HepG2 (cell line): Measurements from ENCODE around the gene FIBIN. TPM values are rescaled to one million over a fixed set of nuclear protein-coding genes. Genes with fewer than 3 reads are reported as not detected.

Source experiments
- ATAC-seq: fragments of 200-7000 bp; cut with Tn5 transposase; 3 replicates; pipeline ENCODE4 v1.9.1; 2020; ENCODE audit warnings: mild to moderate bottlenecking, moderate library complexity
- BruUV-seq: library from RNA; stranded (reverse); fragments of 400-500 nt; replicated peaks from 2 replicates; lab custom pipeline; 2021; lab: Mats Ljungman, UMichigan
- CTCF ChIA-PET: fragments of 300-600 bp; formaldehyde crosslinking; extraction: SDS; loops from one replicate; lab custom pipeline; 2021; ENCODE audit warnings: low total read pairs, inconsistent platforms, low intra/inter-chr PET ratio; lab: Yijun Ruan, JAX
- POLR2A ChIA-PET: fragments of 350-600 bp; sonication (Branson Sonifier 250); formaldehyde crosslinking; loops from one replicate; lab custom pipeline; 2020; ENCODE audit warnings: antibody characterized with exemption, inconsistent platforms; lab: Yijun Ruan, JAX
- DNase-seq: peaks from one replicate; pipeline ENCODE4 v3.0.0-alpha.2; 2015; ENCODE audit warnings: low spot score
- FAIRE-seq: peaks from 3 replicates; lab custom pipeline; 2011; peaks lifted over from hg19 to GRCh38; lab: Jason Lieb, UNC
- H2AFZ ChIP-seq: one replicate; pipeline ENCODE4 v1.6.1; 2011; ENCODE audit warnings: low read length, inconsistent platforms
- H3K27ac ChIP-seq: fragments of 300-600 bp; 3 replicates; pipeline ENCODE4 v1.8.0; 2011; ENCODE audit warnings: mixed run types, mild to moderate bottlenecking, mixed read lengths, low read length, inconsistent platforms; ENCODE audit not compliant: insufficient read depth; ENCODE audit errors: extremely low read length
- H3K27me3 ChIP-seq, 2 experiments: fragments of 200-600 bp in 1 of 2; 2 replicates in 1 of 2; 3 replicates in 1 of 2; pipeline versions ENCODE4 v1.6.0 to v1.8.0; 2011; ENCODE audit warnings: low read length in 2 of 2, mild to moderate bottlenecking in 2 of 2, moderate library complexity in 2 of 2, inconsistent platforms in 1 of 2; ENCODE audit not compliant: insufficient read depth in 2 of 2, control insufficient read depth in 1 of 2
- H3K36me3 ChIP-seq, 2 experiments: fragments of 200-600 bp in 1 of 2; replicated peaks in 1 of 2; 2 replicates in 1 of 2; 3 replicates in 1 of 2; pipeline versions ENCODE4 v1.5.1 to v1.8.0; 2011; ENCODE audit warnings: low read length in 2 of 2, inconsistent platforms in 1 of 2; ENCODE audit not compliant: insufficient read depth in 2 of 2, control insufficient read depth in 1 of 2
- H3K4me1 ChIP-seq: 2 replicates; pipeline ENCODE4 v1.5.1; 2012; ENCODE audit warnings: low read length, inconsistent platforms; ENCODE audit not compliant: insufficient read depth
- H3K4me2 ChIP-seq: 2 replicates; pipeline ENCODE4 v1.6.0; 2011; ENCODE audit warnings: low read depth, low read length, inconsistent platforms
- H3K4me3 ChIP-seq, 3 experiments: fragments of 200-600 bp in 1 of 3; sonication (generic), shearing (Covaris generic) in 1 of 3; replicated peaks in 1 of 3; 2 replicates each; pipeline ENCODE4 v1.5.1; 2011 to 2016; ENCODE audit warnings: low read length in 3 of 3, inconsistent platforms in 2 of 3, low read depth in 2 of 3, mild to moderate bottlenecking in 2 of 3, control low read depth in 1 of 3, mixed read lengths in 1 of 3; ENCODE audit not compliant: insufficient read depth in 1 of 3
- H3K79me2 ChIP-seq: one replicate; pipeline ENCODE4 v1.6.1; 2011; ENCODE audit warnings: low read length, inconsistent platforms; ENCODE audit not compliant: insufficient read depth
- H3K9ac ChIP-seq: 2 replicates; pipeline ENCODE4 v1.6.0; 2011; ENCODE audit warnings: mild to moderate bottlenecking, low read depth, low read length, inconsistent platforms; ENCODE audit not compliant: insufficient read depth
- H3K9me3 ChIP-seq: 2 replicates; pipeline ENCODE4 v1.5.1; 2012; ENCODE audit warnings: mild to moderate bottlenecking, low read length
- H4K20me1 ChIP-seq: 2 replicates; pipeline ENCODE4 v1.6.0; 2011; ENCODE audit warnings: inconsistent platforms, mild to moderate bottlenecking, low read length, moderate library complexity; ENCODE audit not compliant: insufficient read depth
- CAMTA2 ChIP-seq: sonication (generic); formaldehyde crosslinking; IDR thresholded peaks from 2 replicates; pipeline ENCODE4 v1.4.0; 2020; ENCODE audit warnings: mild to moderate bottlenecking, missing genetic modification reagents, borderline replicate concordance
- GLMP ChIP-seq: sonication (generic); formaldehyde crosslinking; IDR thresholded peaks from 2 replicates; pipeline ENCODE4 v1.9.0; 2021; ENCODE audit warnings: missing genetic modification reagents, mild to moderate bottlenecking, borderline replicate concordance
- HMG20A ChIP-seq: IDR thresholded peaks from 2 replicates; pipeline ENCODE4 v1.6.1; 2016; ENCODE audit warnings: borderline replicate concordance
- HNF4A ChIP-seq: sonication (generic); formaldehyde crosslinking; IDR thresholded peaks from 2 replicates; pipeline ENCODE4 v1.4.0; 2020; ENCODE audit warnings: missing genetic modification reagents
- MAFF ChIP-seq: IDR thresholded peaks from 2 replicates; pipeline ENCODE4 v1.6.1; 2011; ENCODE audit warnings: low read depth, low read length, improper control_type of control experiment
- MAFK ChIP-seq, 2 experiments: IDR thresholded peaks in 1 of 2; conservative IDR thresholded peaks in 1 of 2; 2 replicates each; pipeline ENCODE4 v1.6.1; 2011; ENCODE audit warnings: improper control_type of control experiment in 2 of 2, low read length in 2 of 2
- PLRG1 ChIP-seq: fragments of 450-650 bp; conservative IDR thresholded peaks from 2 replicates; pipeline ENCODE4 v1.6.1; 2016
- POLR2AphosphoS2 ChIP-seq: IDR thresholded peaks from 2 replicates; pipeline ENCODE4 v1.6.1; 2011; ENCODE audit warnings: low read depth, low read length, improper control_type of control experiment
- SRSF9 ChIP-seq: fragments of 200-400 bp; formaldehyde crosslinking; IDR thresholded peaks from 2 replicates; pipeline ENCODE4 v1.6.1; 2018; ENCODE audit warnings: borderline replicate concordance, mild to moderate bottlenecking, low read depth, low read length; ENCODE audit not compliant: insufficient read depth, poor library complexity, severe bottlenecking
- WIZ ChIP-seq: sonication (generic); formaldehyde crosslinking; IDR thresholded peaks from 2 replicates; pipeline ENCODE4 v1.5.1; 2020; ENCODE audit warnings: mild to moderate bottlenecking, missing genetic modification reagents
- ZFYVE20 ChIP-seq: sonication (generic); formaldehyde crosslinking; IDR thresholded peaks from 2 replicates; pipeline ENCODE4 v1.8.0; 2023; ENCODE audit warnings: low read depth, mild to moderate bottlenecking, moderate library complexity, missing genetic modification reagents, borderline replicate concordance
- ZNF234 ChIP-seq: sonication (generic); formaldehyde crosslinking; conservative IDR thresholded peaks from 2 replicates; pipeline ENCODE4 v1.5.1; 2020; ENCODE audit warnings: mild to moderate bottlenecking, missing genetic modification reagents
- ZNF343 ChIP-seq: sonication (generic); formaldehyde crosslinking; IDR thresholded peaks from 2 replicates; pipeline ENCODE4 v1.4.0; 2020; ENCODE audit warnings: mild to moderate bottlenecking, missing genetic modification reagents
- ZNF530 ChIP-seq: sonication (generic); formaldehyde crosslinking; IDR thresholded peaks from 2 replicates; pipeline ENCODE4 v1.5.0; 2020; ENCODE audit warnings: low read depth, mild to moderate bottlenecking, missing genetic modification reagents
- ZNF616 ChIP-seq: sonication (generic); formaldehyde crosslinking; IDR thresholded peaks from 2 replicates; pipeline ENCODE4 v1.5.0; 2020; ENCODE audit warnings: low read depth, mild to moderate bottlenecking, missing genetic modification reagents
- ZNF674 ChIP-seq: sonication (generic); formaldehyde crosslinking; IDR thresholded peaks from 2 replicates; pipeline ENCODE4 v1.5.0; 2020; ENCODE audit warnings: low read depth, mild to moderate bottlenecking, missing genetic modification reagents
- ZNF703 ChIP-seq: sonication (generic); formaldehyde crosslinking; IDR thresholded peaks from 2 replicates; pipeline ENCODE4 v1.5.1; 2020; ENCODE audit warnings: missing genetic modification reagents, mild to moderate bottlenecking, moderate library complexity, borderline replicate concordance
- ZNF782 ChIP-seq: sonication (generic); formaldehyde crosslinking; IDR thresholded peaks from 2 replicates; pipeline ENCODE4 v1.4.0; 2020; ENCODE audit warnings: missing genetic modification reagents, mild to moderate bottlenecking, borderline replicate concordance
- WGBS: methylation state at CpG from one replicate; pipeline ENCODE4 v1.1.6; 2017; ENCODE audit warnings: low lambda C conversion rate; 5-methylcytosine and 5-hydroxymethylcytosine counted together
- in situ Hi-C: cut with HindIII; loops from 2 replicates; pipeline ENCODE4 v1.10.0; 2017; ENCODE audit warnings: low pct_unique_long_range_greater_than_20kb; ENCODE audit not compliant: extremely low pct_ligation_motif_present
- intact Hi-C: fragments of 100-400 bp; cut with micrococcal nuclease; formaldehyde crosslinking; loops from one replicate; pipeline ENCODE4 v1.10.0; 2022; ENCODE audit not compliant: unreplicated experiment
- polyA plus RNA-seq, 8 experiments: library from polyadenylated mRNA; depleted of rRNA in 3 of 8; stranded (reverse) in 7 of 8; unstranded in 1 of 8; fragments of >200 nt; fragmentation: Illumina TruSeq in 4 of 8; extraction: Trizol in 4 of 8; gene quantifications; 2 replicates each; pipeline versions ENCODE4 v1.2.1 to v1.2.3, GENCODE V29; 2011 to 2016; ENCODE audit warnings: low read depth in 4 of 8, missing spikeins in 1 of 8, mixed read lengths in 1 of 8; ENCODE audit not compliant: insufficient read depth in 1 of 8
- total RNA-seq, 5 experiments: library from RNA; depleted of rRNA; stranded (reverse); fragments of >200 nt; fragmentation: Illumina TruSeq; extraction: Trizol; gene quantifications; 2 replicates each; pipeline ENCODE4 v1.2.3, GENCODE V29; 2016; ENCODE audit warnings: low read depth in 1 of 5

The FIBIN gene
- total and polyA plus RNA-seq, 2 of the 13 experiments (the other 11 are each of a cell fraction or from before 2014, with no cell fraction given): not detected

DNA sequence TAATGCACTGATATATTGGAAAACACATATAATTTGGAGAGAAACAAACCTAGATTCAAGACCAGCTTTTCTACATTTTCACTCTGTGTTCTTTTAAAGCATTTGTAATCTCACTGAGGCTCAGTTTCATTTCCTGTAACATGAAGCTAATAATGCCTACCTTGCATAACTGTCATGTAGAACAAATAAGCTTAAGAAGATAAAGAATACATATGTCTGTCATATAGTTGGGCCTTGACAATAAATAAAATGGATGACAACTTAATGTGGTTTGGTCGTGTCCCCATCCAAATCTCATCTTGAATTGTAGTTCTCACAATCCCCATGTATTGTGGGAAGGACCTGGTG lies 35.2 kb upstream of the FIBIN start:
- ATAC-seq (no peak), FAIRE-seq (no peak), DNase-seq (no peak)
- Histone ChIP-seq H3K27ac (no peak overlapping the region), H4K20me1 (no peaks in the 10 kb centered on the region), H3K27me3 (no peaks in the 10 kb centered on the region), H3K36me3 (no peaks in the 10 kb centered on the region), H3K4me2 (no peak overlapping the region), H3K4me3 (no peak overlapping the region), H3K9me3 (no peaks in the 10 kb centered on the region), H3K4me1 (no peaks in the 10 kb centered on the region), H3K79me2 (no peaks in the 10 kb centered on the region), H3K9ac (no peak overlapping the region), H2AFZ (no peak overlapping the region)
- TF ChIP-seq MAFF (peak; percentile 55), ZNF674 (CRISPR knock-in tag) (no peak), GLMP (no peak), WIZ (CRISPR knock-in tag) (no peak), MAFK (conservative IDR thresholded peaks at IDR 0.05 in 1 of 2, IDR thresholded peaks at IDR 0.05 in 1 of 2; ENCODE audit: low read length in 2 of 2) (peak in 1 of 2 experiments; percentile 69; a peak in 3 of 4 replicates)
- ChIA-PET POLR2A (no interaction called here), CTCF (no interaction called here)
- no TSS peak for BruUV-seq
- intact Hi-C loops: no loop called here
- 0% methylated on average over 1 of the region's 1 CpG for WGBS
- in situ Hi-C loops: no loop called here

DNA sequence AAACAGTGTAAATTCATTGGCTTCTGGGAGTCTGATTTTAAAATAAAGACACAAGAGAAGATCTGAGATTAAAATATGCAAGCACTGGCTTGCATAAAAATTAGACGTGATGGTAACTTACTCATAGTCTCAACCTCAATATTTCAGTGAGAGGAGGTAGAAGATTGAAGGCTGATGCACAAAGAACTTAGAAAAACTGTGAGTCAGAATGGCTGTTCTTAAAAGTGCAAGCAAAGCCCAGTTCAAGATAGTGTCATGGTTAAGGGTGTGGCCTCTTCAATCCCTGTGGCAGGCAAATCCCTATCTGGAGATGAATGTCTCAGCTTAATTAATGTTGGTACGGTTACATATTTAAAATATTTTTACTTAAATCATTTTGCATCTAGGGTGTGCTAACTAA lies 33.6 kb upstream of the FIBIN start:
- H3K79me2 ChIP-seq: no peaks in the 10 kb centered on the region
- no peak overlapping the region for H2AFZ ChIP-seq
- POLR2A ChIA-PET: no interaction called here
- CTCF ChIA-PET: no interaction called here
- no TSS peak for BruUV-seq
- H3K27ac ChIP-seq: no peak overlapping the region
- in situ Hi-C loops (no loop called here), intact Hi-C loops (no loop called here)
- H4K20me1 ChIP-seq: no peaks in the 10 kb centered on the region
- H3K4me1 ChIP-seq: no peaks in the 10 kb centered on the region
- H3K36me3 ChIP-seq: no peaks in the 10 kb centered on the region
- WGBS: 0% methylated on average over 2 of the region's 2 CpGs
- H3K9me3 ChIP-seq: no peaks in the 10 kb centered on the region
- H3K4me3 ChIP-seq: no peak overlapping the region
- no peak overlapping the region for H3K4me2 ChIP-seq
- no peak for DNase-seq
- no peak for FAIRE-seq
- ATAC-seq: no peak
- no peak overlapping the region for H3K9ac ChIP-seq
- no peaks in the 10 kb centered on the region for H3K27me3 ChIP-seq
- TF ChIP-seq HNF4A (CRISPR knock-in tag): no peak
- TF ChIP-seq ZNF343: no peak
- no peak for TF ChIP-seq HMG20A (CRISPR knock-in tag)
- TF ChIP-seq ZFYVE20 (CRISPR knock-in tag): no peak
- no peak for TF ChIP-seq ZNF234
- TF ChIP-seq ZNF782: no peak
- no peak for TF ChIP-seq ZNF703 (CRISPR knock-in tag)
- TF ChIP-seq POLR2AphosphoS2: no peak
- no peak for TF ChIP-seq PLRG1
- TF ChIP-seq CAMTA2 (CRISPR knock-in tag): no peak
- no peak for TF ChIP-seq SRSF9
- no peak for TF ChIP-seq ZNF530 (CRISPR knock-in tag)
- TF ChIP-seq ZNF616 (CRISPR knock-in tag): no peak
